Measurements from ENCODE around the gene DST. TPM values are rescaled to one million over a fixed set of nuclear protein-coding genes. Genes with fewer than 3 reads are reported as not detected.

The DST gene
- total and polyA plus RNA-seq, 2 of the 4 experiments (the other 2 are of a cell fraction) = 97.7 to 452 TPM

- ChIA-PET CTCF (interaction anchor here (0.6 to 1.4 kb wide), 3 partner anchors 9 to 200 kb away, joined by 3 read pairs; no protein-coding TSS in a partner anchor), POLR2A (ENCODE audit: unreplicated experiment) (no interaction called here)
- ATAC-seq (ENCODE audit: low read depth) (no peak), DNase-seq (no peak)
- peaks cover 8% of the 10 kb centered on the region for H3K4me1 ChIP-seq (ENCODE audit: control insufficient read depth, insufficient read depth, low read length)
- 0 out of 4 replicates have a peak overlapping the region, but pooled peaks of 1 of the 2 experiments have one; percentile 9 for H4K8ac ChIP-seq (ENCODE audit: low read depth in 2 of 2, low read length in 2 of 2)
- peak overlapping the region; percentile 38 for H2AK5ac ChIP-seq (ENCODE audit: low read depth, low read length)
- 0 out of 2 replicates have a peak overlapping the region, but pooled peaks have one; percentile 12 for H4K91ac ChIP-seq (ENCODE audit: insufficient read depth, low read depth, low read length)
- H3K9ac ChIP-seq (ENCODE audit: low read depth, low read length) = no peak overlapping the region
- dilution Hi-C loops (cut with HindIII; ENCODE audit: low sequenced_read_pairs, unreplicated experiment) (no loop called here), intact Hi-C loops (cut with micrococcal nuclease) (loop anchor here (10.0 kb wide), 1 partner anchor 310 kb away; the partner anchor contains the start of gene BEND6), in situ Hi-C loops (cut with MboI; ENCODE audit: low sequenced_read_pairs) (loop anchor here (5.0 to 25.0 kb wide), 3 partner anchors 53 to 668 kb away; partner anchors contain the start of gene PRIM2)
- peak overlapping the region; percentile 28; the same call in 1 of the 2 replicates for H3K14ac ChIP-seq (replicated peaks; ENCODE audit: low read depth, low read length)
- no peaks in the 10 kb centered on the region for H3K9me3 ChIP-seq (ENCODE audit: control insufficient read depth, insufficient read depth, low read length)
- H3K4me2 ChIP-seq (ENCODE audit: low read depth, low read length) = no peak overlapping the region
- H3K56ac ChIP-seq (ENCODE audit: extremely low read depth, insufficient read depth, low read length) = no peak overlapping the region
- H2BK120ac ChIP-seq (ENCODE audit: low read depth, low read length) = no peak overlapping the region
- H3K18ac ChIP-seq (ENCODE audit: low read depth, low read length) = no peak overlapping the region
- no CpG with 5 or more reads among the region's 5 CpGs for WGBS, 2 experiments (ENCODE audit: extremely low coverage in 2 of 2, insufficient read length in 1 of 2)
- peak overlapping the region; percentile 34 for H2BK5ac ChIP-seq (ENCODE audit: low read depth, low read length, poor library complexity, severe bottlenecking)
- H3K36me3 ChIP-seq (ENCODE audit: control insufficient read depth, insufficient read depth, low read length) = peaks cover 20% of the 10 kb centered on the region
- no peak overlapping the region for H3K4ac ChIP-seq (ENCODE audit: low read depth, low read length)
- H3K27me3 ChIP-seq (ENCODE audit: control insufficient read depth, insufficient read depth, low read length) = no peaks in the 10 kb centered on the region
- no peak overlapping the region for H3K4me3 ChIP-seq (ENCODE audit: insufficient read depth, low read depth, low read length)
- peaks cover 3% of the 10 kb centered on the region; the same call in 1 of the 2 replicates for H3K9me1 ChIP-seq (ENCODE audit: insufficient read depth, low read length)
- H2BK20ac ChIP-seq (ENCODE audit: low read depth, low read length) = no peak overlapping the region
- H4K5ac ChIP-seq (ENCODE audit: low read depth, low read length) = no peak overlapping the region
- no peak for TF ChIP-seq BHLHE40 (IDR thresholded peaks at IDR 0.05; ENCODE audit: low read depth, low read length)
- TF ChIP-seq CHD1 (IDR thresholded peaks at IDR 0.05; ENCODE audit: low read depth, low read length) = no peak
- no peak for TF ChIP-seq RFX5 (IDR thresholded peaks at IDR 0.05; ENCODE audit: low read depth, low read length)
- TF ChIP-seq MXI1 (IDR thresholded peaks at IDR 0.05; ENCODE audit: borderline replicate concordance, low read depth, low read length) = no peak
- no peak for TF ChIP-seq ELK1 (IDR thresholded peaks at IDR 0.05; ENCODE audit: borderline replicate concordance, low read depth, low read length)
- TF ChIP-seq USF2 (IDR thresholded peaks at IDR 0.05; ENCODE audit: low read depth, low read length) = no peak
- TF ChIP-seq SMC3 (IDR thresholded peaks at IDR 0.05; ENCODE audit: low read depth, low read length) = no peak
- no peak for TF ChIP-seq RAD21 (IDR thresholded peaks at IDR 0.05; ENCODE audit: low read length)
- no peak for TF ChIP-seq CTCF (conservative IDR thresholded peaks at IDR 0.05; ENCODE audit: low read depth, low read length)
- TF ChIP-seq RCOR1 (IDR thresholded peaks at IDR 0.05; ENCODE audit: insufficient replicate concordance, low read length) = no peak
- TF ChIP-seq MAFK (IDR thresholded peaks at IDR 0.05; ENCODE audit: low read depth, low read length) = no peak
- no peak for TF ChIP-seq POLR2A (IDR thresholded peaks at IDR 0.05; ENCODE audit: low read depth, low read length)
- TF ChIP-seq MAZ (IDR thresholded peaks at IDR 0.05; ENCODE audit: borderline replicate concordance, low read depth, low read length) = no peak
- H2AK9ac ChIP-seq (replicated peaks; ENCODE audit: low read depth, low read length, poor library complexity) = no peak overlapping the region
- no peak overlapping the region; the same call in 2 of the 3 replicates for H2BK15ac ChIP-seq (ENCODE audit: low read depth, low read length)
- H4K20me1 ChIP-seq (ENCODE audit: insufficient read depth, low read length) = 0 out of 2 replicates have a peak, but pooled peaks cover under 1% of the 10 kb centered on the region
- peaks cover 11 to 55% of the 10 kb centered on the region in 2 experiments for H3K79me1 ChIP-seq (ENCODE audit: low read depth in 1 of 2, low read length in 2 of 2)
- no peak overlapping the region for H3K23ac ChIP-seq (ENCODE audit: low read depth, low read length)
- no peak overlapping the region for H3K27ac ChIP-seq (ENCODE audit: insufficient read depth, low read length)
- no peak overlapping the region for H2AFZ ChIP-seq (replicated peaks; ENCODE audit: low read length, poor library complexity)
- no TSS peak for BruUV-seq (replicated peaks)
These were observed 1.7 kb upstream of the DST start for GRCh38 chr6:56644366-56644765.
